ENCODE measurements around the gene NOS3. TPM values are rescaled to one million over a fixed set of nuclear protein-coding genes. Genes with fewer than 3 reads are reported as not detected.
A peak's percentile ranks its signal among the peaks of the same experiment; 100 is the strongest.

The NOS3 gene
- total RNA-seq, 1 donor from 2014 or later: 1.8 TPM

GRCh38 chr7:150954201-150954985 lies 36.4 kb upstream of the NOS3 start:
- H3K27me3 ChIP-seq (ENCODE audit: insufficient read depth, low read length): peaks cover 10% of the 10 kb centered on the region
- H3K4me2 ChIP-seq (ENCODE audit: low read length): no peak overlapping the region
- H3K36me3 ChIP-seq (ENCODE audit: insufficient read depth, low read length): no peaks in the 10 kb centered on the region
- H2AFZ ChIP-seq (ENCODE audit: low read depth, low read length): no peak overlapping the region
- H4K20me1 ChIP-seq (ENCODE audit: insufficient read depth, low read length): no peaks in the 10 kb centered on the region
- Mint-ChIP-seq H3K27me3 (ENCODE audit: low read depth, unreplicated experiment) (peaks cover 12% of the 10 kb centered on the region), H3K27ac (ENCODE audit: unreplicated experiment) (no peak overlapping the region), H3K36me3 (ENCODE audit: low read depth, unreplicated experiment) (peaks cover 5% of the 10 kb centered on the region), H3K4me3 (ENCODE audit: unreplicated experiment) (no peak overlapping the region), H3K4me1 (ENCODE audit: low read depth, unreplicated experiment) (peaks cover 13% of the 10 kb centered on the region), H3K9me3 (ENCODE audit: unreplicated experiment) (no peaks in the 10 kb centered on the region)
- no peak overlapping the region for H3K4me3 ChIP-seq (ENCODE audit: insufficient read depth, low read depth, low read length)
- TF ChIP-seq EZH2 (IDR thresholded peaks at IDR 0.05; ENCODE audit: insufficient read depth, low read length): no peak
- TF ChIP-seq CTCF (IDR thresholded peaks at IDR 0.05; ENCODE audit: insufficient read depth, low read depth, low read length): no peak
- peaks cover 4% of the 10 kb centered on the region for H3K4me1 ChIP-seq (ENCODE audit: insufficient read depth, low read length)
- H3K79me2 ChIP-seq (ENCODE audit: insufficient read depth, low read length): no peaks in the 10 kb centered on the region
- H3K9ac ChIP-seq (ENCODE audit: low read length): no peak overlapping the region
- H3K27ac ChIP-seq (ENCODE audit: low read depth, low read length): no peak overlapping the region
- no peaks in the 10 kb centered on the region for H3K9me3 ChIP-seq (ENCODE audit: insufficient read depth, low read depth, low read length)
- DNase-seq (ENCODE audit: low read depth): no peak
- FAIRE-seq: no peak

- peaks cover 14% of the 10 kb centered on the region for H3K27me3 Mint-ChIP-seq (ENCODE audit: low read depth, unreplicated experiment)
- peaks cover 11% of the 10 kb centered on the region for H3K4me1 Mint-ChIP-seq (ENCODE audit: low read depth, unreplicated experiment)
- Histone ChIP-seq H3K27me3 (ENCODE audit: insufficient read depth, low read length) (peaks cover 10% of the 10 kb centered on the region), H3K9me3 (ENCODE audit: insufficient read depth, low read depth, low read length) (no peaks in the 10 kb centered on the region), H3K27ac (ENCODE audit: low read depth, low read length) (no peak overlapping the region), H2AFZ (ENCODE audit: low read depth, low read length) (peak overlapping the region; percentile 26), H3K4me2 (ENCODE audit: low read length) (peak overlapping the region; percentile 44), H3K4me3 (ENCODE audit: insufficient read depth, low read depth, low read length) (no peak overlapping the region), H4K20me1 (ENCODE audit: insufficient read depth, low read length) (no peaks in the 10 kb centered on the region), H3K4me1 (ENCODE audit: insufficient read depth, low read length) (peaks cover 2% of the 10 kb centered on the region), H3K9ac (ENCODE audit: low read length) (no peak overlapping the region), H3K79me2 (ENCODE audit: insufficient read depth, low read length) (no peaks in the 10 kb centered on the region), H3K36me3 (ENCODE audit: insufficient read depth, low read length) (no peaks in the 10 kb centered on the region)
- DNase-seq (ENCODE audit: low read depth) (no peak), FAIRE-seq (no peak)
- peaks cover 5% of the 10 kb centered on the region for H3K36me3 Mint-ChIP-seq (ENCODE audit: low read depth, unreplicated experiment)
- no peak overlapping the region for H3K27ac Mint-ChIP-seq (ENCODE audit: unreplicated experiment)
- no peak overlapping the region for H3K4me3 Mint-ChIP-seq (ENCODE audit: unreplicated experiment)
- H3K9me3 Mint-ChIP-seq (ENCODE audit: unreplicated experiment): no peaks in the 10 kb centered on the region
- TF ChIP-seq CTCF (IDR thresholded peaks at IDR 0.05; ENCODE audit: insufficient read depth, low read depth, low read length) (no peak), EZH2 (IDR thresholded peaks at IDR 0.05; ENCODE audit: insufficient read depth, low read length) (no peak)
Measured at GRCh38 chr7:150954986-150955518, 35.8 kb upstream of the NOS3 start.

Data from astrocyte (in vitro differentiated cells and primary cell).